Measurements from ENCODE around the gene OXSM.

Gene OXSM

DNA sequence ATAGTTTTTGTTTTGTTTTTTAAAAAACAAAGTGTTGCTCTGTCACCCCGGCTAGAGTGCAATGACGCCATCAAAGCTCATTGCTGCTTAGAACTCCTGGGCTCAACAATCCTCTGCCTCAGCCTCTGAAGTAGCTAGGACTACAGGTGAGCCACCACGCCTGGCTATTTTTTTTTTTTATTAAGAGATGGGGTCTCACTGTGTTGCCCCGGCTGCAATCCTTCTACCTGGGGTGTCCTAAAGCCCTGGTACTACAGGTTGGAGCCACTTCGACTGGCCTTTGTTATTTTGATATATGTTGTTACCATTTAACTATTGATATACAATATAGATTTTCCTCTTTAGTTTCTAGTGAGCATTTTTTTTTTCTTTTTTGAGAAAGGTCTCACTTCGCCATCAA is 9.3 kb upstream of the OXSM start:
- Histone ChIP-seq H3K4me2 (ENCODE audit: low read depth, low read length) (peak overlapping the region; percentile 9; the same call in 1 of the 2 replicates), H3K4me1 (ENCODE audit: low read length) (peaks cover 18% of the 10 kb centered on the region)

DNA sequence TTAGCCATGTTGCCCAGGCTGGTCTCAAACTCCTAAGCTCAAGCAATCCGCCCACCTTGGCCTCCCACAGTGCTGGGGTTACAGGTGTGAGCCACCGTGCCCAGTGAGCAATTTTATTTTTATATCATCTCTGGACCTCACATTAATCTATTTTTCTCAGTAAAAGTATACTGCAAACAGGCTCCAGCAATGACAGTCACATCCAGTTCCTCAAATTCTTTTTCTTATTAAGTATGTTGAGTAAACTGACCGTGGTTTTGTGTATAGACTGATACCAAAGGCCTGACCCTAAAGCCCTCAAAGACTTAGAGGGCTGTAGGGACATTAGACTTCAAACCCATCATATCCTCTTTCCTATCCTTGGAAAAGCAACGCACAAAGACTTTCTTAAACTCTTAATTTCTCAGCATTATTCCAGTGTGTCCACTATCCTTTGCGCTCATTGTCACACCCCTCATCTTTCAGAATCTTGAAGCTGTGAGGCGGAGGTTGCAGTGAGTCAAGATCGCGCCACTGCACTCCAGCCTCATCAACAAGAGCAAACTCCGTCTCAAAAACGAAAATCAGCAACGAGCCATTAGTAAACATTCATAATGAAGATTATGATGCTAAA is 8.6 kb upstream of the OXSM start:
- peaks cover 18% of the 10 kb centered on the region for H3K4me1 ChIP-seq (ENCODE audit: low read length)
- H4K20me1 ChIP-seq (ENCODE audit: insufficient read depth, low read length): no peaks in the 10 kb centered on the region
- no peak overlapping the region for H3K27ac ChIP-seq (ENCODE audit: low read length)
- no peaks in the 10 kb centered on the region for H3K9me2 ChIP-seq (replicated peaks; ENCODE audit: insufficient read depth, low read length)
- H2AFZ ChIP-seq (ENCODE audit: low read length): no peak overlapping the region
- no peaks in the 10 kb centered on the region for H3K9me3 ChIP-seq (replicated peaks; ENCODE audit: insufficient read depth, low read length)
- peak overlapping the region; percentile 78 for H3K4me3 ChIP-seq (ENCODE audit: low read length)
- peaks cover 14% of the 10 kb centered on the region for H3K36me3 ChIP-seq (replicated peaks; ENCODE audit: insufficient read depth, low read length)
- H3K27me3 ChIP-seq (replicated peaks; ENCODE audit: insufficient read depth, low read length): no peaks in the 10 kb centered on the region
- H3F3A ChIP-seq (ENCODE audit: insufficient read depth, low read length): peaks cover 6% of the 10 kb centered on the region; the same call in 1 of the 2 replicates
- H3K79me2 ChIP-seq (ENCODE audit: low read length): peaks cover 64% of the 10 kb centered on the region
- H3K9ac ChIP-seq (ENCODE audit: low read length): no peak overlapping the region
- H3K4me2 ChIP-seq (ENCODE audit: low read depth, low read length): peak overlapping the region; percentile 85
- TF ChIP-seq, protein P1, sequence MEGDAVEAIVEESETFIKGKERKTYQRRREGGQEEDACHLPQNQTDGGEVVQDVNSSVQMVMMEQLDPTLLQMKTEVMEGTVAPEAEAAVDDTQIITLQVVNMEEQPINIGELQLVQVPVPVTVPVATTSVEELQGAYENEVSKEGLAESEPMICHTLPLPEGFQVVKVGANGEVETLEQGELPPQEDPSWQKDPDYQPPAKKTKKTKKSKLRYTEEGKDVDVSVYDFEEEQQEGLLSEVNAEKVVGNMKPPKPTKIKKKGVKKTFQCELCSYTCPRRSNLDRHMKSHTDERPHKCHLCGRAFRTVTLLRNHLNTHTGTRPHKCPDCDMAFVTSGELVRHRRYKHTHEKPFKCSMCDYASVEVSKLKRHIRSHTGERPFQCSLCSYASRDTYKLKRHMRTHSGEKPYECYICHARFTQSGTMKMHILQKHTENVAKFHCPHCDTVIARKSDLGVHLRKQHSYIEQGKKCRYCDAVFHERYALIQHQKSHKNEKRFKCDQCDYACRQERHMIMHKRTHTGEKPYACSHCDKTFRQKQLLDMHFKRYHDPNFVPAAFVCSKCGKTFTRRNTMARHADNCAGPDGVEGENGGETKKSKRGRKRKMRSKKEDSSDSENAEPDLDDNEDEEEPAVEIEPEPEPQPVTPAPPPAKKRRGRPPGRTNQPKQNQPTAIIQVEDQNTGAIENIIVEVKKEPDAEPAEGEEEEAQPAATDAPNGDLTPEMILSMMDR (IDR thresholded peaks at IDR 0.05; ENCODE audit: low read length): no peak
- TF ChIP-seq EZH2phosphoT487 (IDR thresholded peaks at IDR 0.05; ENCODE audit: low read length): no peak
- no peak for TF ChIP-seq EZH2 (optimal IDR thresholded peaks at IDR 0.05; ENCODE audit: low read depth, low read length)
- DNase-seq: no peak

More for the DNA sequence above, 9.3 kb upstream of the OXSM start:
- Histone ChIP-seq H3K9ac (ENCODE audit: low read length) (no peak overlapping the region), H3F3A (ENCODE audit: insufficient read depth, low read length) (peaks cover 6% of the 10 kb centered on the region; the same call in 1 of the 2 replicates), H4K20me1 (ENCODE audit: insufficient read depth, low read length) (no peaks in the 10 kb centered on the region), H3K4me3 (ENCODE audit: low read length) (no peak overlapping the region), H3K79me2 (ENCODE audit: low read length) (peaks cover 71% of the 10 kb centered on the region), H3K9me2 (replicated peaks; ENCODE audit: insufficient read depth, low read length) (no peaks in the 10 kb centered on the region), H3K9me3 (replicated peaks; ENCODE audit: insufficient read depth, low read length) (no peaks in the 10 kb centered on the region), H3K27me3 (replicated peaks; ENCODE audit: insufficient read depth, low read length) (no peaks in the 10 kb centered on the region), H2AFZ (ENCODE audit: low read length) (no peak overlapping the region), H3K27ac (ENCODE audit: low read length) (no peak overlapping the region), H3K36me3 (replicated peaks; ENCODE audit: insufficient read depth, low read length) (peaks cover 21% of the 10 kb centered on the region)
- DNase-seq: no peak
- no peak for TF ChIP-seq EZH2phosphoT487 (IDR thresholded peaks at IDR 0.05; ENCODE audit: low read length)
- TF ChIP-seq EZH2 (optimal IDR thresholded peaks at IDR 0.05; ENCODE audit: low read depth, low read length): no peak
- TF ChIP-seq, protein P1 (IDR thresholded peaks at IDR 0.05; ENCODE audit: low read length): no peak

DNA sequence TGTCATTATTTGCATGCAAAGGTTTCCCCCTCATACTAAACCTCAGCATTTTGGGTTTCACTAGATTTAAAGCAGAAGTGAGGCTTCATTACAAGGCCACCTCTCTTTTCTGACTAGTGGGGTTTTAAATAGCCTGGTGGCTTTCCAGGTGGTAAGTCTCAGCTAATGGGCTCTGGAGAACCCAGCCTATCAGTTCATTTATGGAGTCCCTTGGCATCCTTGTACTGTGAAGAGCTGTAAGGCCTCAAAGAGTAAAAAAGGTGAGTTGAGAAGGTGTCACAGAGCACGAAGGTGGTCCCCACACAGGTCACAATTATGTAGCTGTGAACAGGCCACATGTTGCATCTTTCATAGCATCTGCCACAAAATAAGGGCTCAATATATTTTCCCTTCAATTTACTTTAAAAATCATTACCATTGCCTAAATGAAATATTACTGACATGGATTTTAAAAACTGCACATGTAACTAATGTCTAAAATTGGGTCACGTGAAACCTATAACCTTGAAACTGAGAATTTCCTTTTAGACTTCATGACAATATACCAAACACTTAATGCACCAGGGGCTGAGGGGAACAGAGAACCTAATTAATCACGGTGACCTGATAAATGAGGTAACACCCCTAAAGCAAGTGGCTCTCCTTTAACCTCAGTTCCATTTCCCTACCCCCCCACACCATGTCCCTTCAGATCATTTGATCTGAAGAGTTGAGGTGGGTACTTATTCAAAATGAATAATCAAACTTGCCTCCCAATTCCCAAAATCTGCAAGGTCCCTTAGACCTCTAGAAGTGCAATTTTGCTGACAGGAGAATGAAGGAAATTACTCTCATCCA is 7.9 kb upstream of the OXSM start:
- Histone ChIP-seq H3K4me2 (ENCODE audit: low read depth, low read length) (peak overlapping the region; percentile 85), H3K9me3 (replicated peaks; ENCODE audit: insufficient read depth, low read length) (no peaks in the 10 kb centered on the region), H3K79me2 (ENCODE audit: low read length) (peaks cover 57% of the 10 kb centered on the region), H3F3A (ENCODE audit: insufficient read depth, low read length) (peaks cover 6% of the 10 kb centered on the region; the same call in 1 of the 2 replicates), H2AFZ (ENCODE audit: low read length) (no peak overlapping the region), H3K4me3 (ENCODE audit: low read length) (peak overlapping the region; percentile 78), H3K9me2 (replicated peaks; ENCODE audit: insufficient read depth, low read length) (no peaks in the 10 kb centered on the region), H3K4me1 (ENCODE audit: low read length) (peaks cover 18% of the 10 kb centered on the region), H4K20me1 (ENCODE audit: insufficient read depth, low read length) (no peaks in the 10 kb centered on the region), H3K36me3 (replicated peaks; ENCODE audit: insufficient read depth, low read length) (peaks cover 7% of the 10 kb centered on the region), H3K27me3 (replicated peaks; ENCODE audit: insufficient read depth, low read length) (no peaks in the 10 kb centered on the region), H3K9ac (ENCODE audit: low read length) (peak overlapping the region; percentile 79), H3K27ac (ENCODE audit: low read length) (peak overlapping the region; percentile 74; the same call in 1 of the 2 replicates)
- no peak for DNase-seq
- no peak for TF ChIP-seq EZH2phosphoT487 (IDR thresholded peaks at IDR 0.05; ENCODE audit: low read length)
- no peak for TF ChIP-seq EZH2 (optimal IDR thresholded peaks at IDR 0.05; ENCODE audit: low read depth, low read length)
- TF ChIP-seq, protein P1 (IDR thresholded peaks at IDR 0.05; ENCODE audit: low read length): no peak
